ENCODE measurements around the gene ST6GALNAC1.
A peak's percentile ranks its signal among the peaks of the same experiment; 100 is the strongest.

The ST6GALNAC1 gene

DNA sequence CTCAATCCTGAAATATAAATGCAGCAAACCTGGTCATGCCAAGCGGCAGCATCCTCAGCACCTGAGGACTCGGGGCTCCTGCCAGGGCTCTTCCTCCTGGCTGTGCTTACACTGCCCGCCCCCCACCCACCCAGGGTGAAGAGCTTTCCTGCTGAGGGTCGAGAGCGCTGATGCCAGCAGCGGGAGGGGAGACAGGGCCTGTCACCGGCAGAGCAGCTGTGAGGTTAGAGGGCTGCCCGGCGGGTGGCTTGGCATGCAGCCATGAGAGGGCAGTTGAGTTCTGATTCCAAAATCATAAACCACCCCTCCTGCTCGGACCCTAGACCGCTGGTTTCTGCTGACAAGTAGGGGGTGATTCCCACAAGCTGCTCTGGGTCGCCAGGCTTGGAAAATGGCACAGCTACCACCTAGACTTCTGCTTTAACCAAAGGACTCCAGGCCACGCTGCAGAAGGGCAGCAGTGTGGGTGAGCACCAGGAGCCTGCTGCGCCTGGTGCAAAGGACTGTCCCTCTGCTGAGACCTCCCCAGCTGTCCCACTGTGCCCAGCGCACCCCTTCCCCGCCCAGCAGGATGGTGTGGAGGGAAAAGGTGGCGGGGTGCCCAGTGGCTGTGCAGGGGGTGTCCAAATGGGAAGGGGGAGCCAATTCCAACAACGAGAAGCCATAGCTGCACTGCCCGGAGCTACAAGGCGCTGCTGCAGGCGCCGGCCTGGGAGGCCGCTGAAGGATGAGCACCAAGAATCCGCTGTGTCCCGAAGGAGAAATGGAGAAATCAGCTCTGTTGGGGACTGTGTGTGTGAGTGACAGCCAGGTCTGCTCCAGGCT, 40.6 kb upstream of the ST6GALNAC1 start:
- H3K27me3 ChIP-seq (ENCODE audit: insufficient read depth, low read length, poor library complexity) = no peaks in the 10 kb centered on the region
- no CpG with 5 or more reads among the region's 25 CpGs for WGBS (ENCODE audit: extremely low coverage, insufficient coverage, low lambda C conversion rate)

DNA sequence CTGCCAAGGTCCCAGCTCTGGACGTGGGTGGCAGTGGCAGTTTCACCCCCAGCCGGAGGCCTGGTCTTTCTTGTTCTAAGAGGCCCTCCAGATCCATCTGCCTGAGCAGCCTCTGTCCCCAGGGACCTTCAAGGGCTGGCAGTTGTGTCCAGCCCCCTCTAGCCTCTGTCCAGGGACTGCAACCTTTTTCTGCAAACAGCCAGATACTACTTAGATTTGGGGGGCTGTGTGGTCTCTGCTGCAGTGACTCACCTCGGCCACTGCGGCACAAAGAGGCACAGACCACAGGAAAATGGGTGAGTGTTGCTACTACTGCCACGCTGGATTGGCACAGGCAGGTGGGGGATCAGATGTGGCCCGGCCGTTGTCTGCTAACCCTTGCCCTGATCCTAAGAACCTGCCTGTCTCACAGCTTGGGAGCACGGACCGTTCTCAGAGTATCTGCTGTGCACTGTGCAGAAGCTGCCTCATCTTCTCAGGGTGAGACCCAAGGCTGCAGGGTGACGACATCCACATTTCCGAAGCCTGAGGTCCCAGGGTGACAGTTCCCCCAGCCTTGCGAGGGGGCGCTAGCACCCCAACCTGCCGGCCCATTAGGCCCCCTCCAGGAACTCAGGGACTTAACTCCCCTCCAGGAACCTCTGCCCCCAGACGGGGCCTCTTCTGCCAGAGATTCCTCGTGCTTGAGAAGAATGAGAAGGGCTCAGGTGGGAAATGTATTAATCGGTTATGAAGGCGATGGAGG, 39.6 kb upstream of the ST6GALNAC1 start:
- no peak overlapping the region for H3K9ac ChIP-seq (ENCODE audit: low read length)
- no peaks in the 10 kb centered on the region for H3K4me1 ChIP-seq (ENCODE audit: control insufficient read depth, low read depth, low read length)
- H3K23ac ChIP-seq (ENCODE audit: low read length) = no peak overlapping the region
- no peak overlapping the region for H2BK5ac ChIP-seq (ENCODE audit: low read length)
- no CpG with 5 or more reads among the region's 18 CpGs for WGBS (ENCODE audit: extremely low coverage, insufficient coverage, low lambda C conversion rate)
- no peak overlapping the region for H3K4me3 ChIP-seq (ENCODE audit: low read length)
- no peak overlapping the region for H2AK5ac ChIP-seq (ENCODE audit: low read length)
- no peak overlapping the region for H3K27ac ChIP-seq (ENCODE audit: low read depth, low read length)
- H3K4ac ChIP-seq (ENCODE audit: low read depth, low read length) = no peak overlapping the region
- no peaks in the 10 kb centered on the region for H3K79me1 ChIP-seq (ENCODE audit: low read length)
- H3K79me2 ChIP-seq (ENCODE audit: control insufficient read depth, insufficient read depth, low read length) = no peaks in the 10 kb centered on the region
- H3K18ac ChIP-seq (ENCODE audit: low read length) = no peak overlapping the region
- H3K27me3 ChIP-seq (ENCODE audit: insufficient read depth, low read length, poor library complexity) = no peaks in the 10 kb centered on the region
- H4K5ac ChIP-seq (ENCODE audit: low read length) = no peak overlapping the region
- no peak overlapping the region for H2BK120ac ChIP-seq (ENCODE audit: low read depth, low read length)
- no peak overlapping the region for H3K4me2 ChIP-seq (ENCODE audit: low read length)
- DNase-seq = peak; percentile 46
- no peak overlapping the region for H4K8ac ChIP-seq (ENCODE audit: low read depth, low read length)
- H3K36me3 ChIP-seq (ENCODE audit: control insufficient read depth, insufficient read depth, low read length) = no peaks in the 10 kb centered on the region
- H2BK15ac ChIP-seq (replicated peaks; ENCODE audit: low read depth) = no peak overlapping the region
- no peak overlapping the region for H3K56ac ChIP-seq (ENCODE audit: low read length)

More for the DNA sequence above, 40.6 kb upstream of the ST6GALNAC1 start:
- Histone ChIP-seq H3K4me2 (ENCODE audit: low read length) (no peak overlapping the region), H3K27ac (ENCODE audit: low read depth, low read length) (no peak overlapping the region), H3K4ac (ENCODE audit: low read depth, low read length) (no peak overlapping the region), H2BK15ac (replicated peaks; ENCODE audit: low read depth) (no peak overlapping the region), H3K79me2 (ENCODE audit: control insufficient read depth, insufficient read depth, low read length) (no peaks in the 10 kb centered on the region), H3K4me3 (ENCODE audit: low read length) (no peak overlapping the region), H3K36me3 (ENCODE audit: control insufficient read depth, insufficient read depth, low read length) (no peaks in the 10 kb centered on the region), H3K9ac (ENCODE audit: low read length) (no peak overlapping the region), H3K18ac (ENCODE audit: low read length) (no peak overlapping the region), H2BK5ac (ENCODE audit: low read length) (no peak overlapping the region), H3K4me1 (ENCODE audit: control insufficient read depth, low read depth, low read length) (no peaks in the 10 kb centered on the region), H3K79me1 (ENCODE audit: low read length) (no peaks in the 10 kb centered on the region), H3K56ac (ENCODE audit: low read length) (no peak overlapping the region), H2AK5ac (ENCODE audit: low read length) (no peak overlapping the region), H3K23ac (ENCODE audit: low read length) (no peak overlapping the region), H2BK120ac (ENCODE audit: low read depth, low read length) (no peak overlapping the region), H4K5ac (ENCODE audit: low read length) (no peak overlapping the region), H4K8ac (ENCODE audit: low read depth, low read length) (no peak overlapping the region)
- DNase-seq = no peak

DNA sequence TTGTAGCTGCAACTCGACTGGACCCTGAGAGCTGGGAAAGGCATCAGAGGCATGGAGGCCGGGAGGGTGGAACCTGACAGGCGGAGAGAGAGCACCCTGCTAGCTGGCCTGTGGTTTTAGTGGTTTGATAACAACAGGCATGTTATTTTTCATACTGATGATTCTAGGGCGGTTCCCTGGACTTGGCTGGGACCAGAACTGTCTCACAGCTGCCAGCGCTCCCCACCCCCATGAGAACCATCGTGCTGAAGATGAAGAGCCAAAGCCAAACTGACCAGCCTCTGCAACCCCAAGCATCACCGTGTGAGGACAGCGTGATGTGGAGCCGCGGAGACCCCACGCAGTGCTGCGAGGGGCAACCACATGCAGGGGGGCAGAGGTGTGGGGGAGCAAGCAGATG, 38.7 kb upstream of the ST6GALNAC1 start:
- Histone ChIP-seq H3K4me2 (ENCODE audit: low read length) (no peak overlapping the region), H3K4ac (ENCODE audit: low read depth, low read length) (no peak overlapping the region), H2BK120ac (ENCODE audit: low read depth, low read length) (no peak overlapping the region), H2BK5ac (ENCODE audit: low read length) (no peak overlapping the region), H2AK5ac (ENCODE audit: low read length) (no peak overlapping the region), H3K27ac (ENCODE audit: low read depth, low read length) (no peak overlapping the region), H3K9ac (ENCODE audit: low read length) (no peak overlapping the region), H4K8ac (ENCODE audit: low read depth, low read length) (no peak overlapping the region), H3K79me2 (ENCODE audit: control insufficient read depth, insufficient read depth, low read length) (no peaks in the 10 kb centered on the region), H3K27me3 (ENCODE audit: insufficient read depth, low read length, poor library complexity) (no peaks in the 10 kb centered on the region), H3K4me1 (ENCODE audit: control insufficient read depth, low read depth, low read length) (no peaks in the 10 kb centered on the region), H3K36me3 (ENCODE audit: control insufficient read depth, insufficient read depth, low read length) (no peaks in the 10 kb centered on the region), H3K4me3 (ENCODE audit: low read length) (no peak overlapping the region), H4K5ac (ENCODE audit: low read length) (no peak overlapping the region), H3K56ac (ENCODE audit: low read length) (no peak overlapping the region), H2BK15ac (replicated peaks; ENCODE audit: low read depth) (no peak overlapping the region), H3K79me1 (ENCODE audit: low read length) (no peaks in the 10 kb centered on the region), H3K18ac (ENCODE audit: low read length) (no peak overlapping the region), H3K23ac (ENCODE audit: low read length) (no peak overlapping the region)
- no CpG with 5 or more reads among the region's 12 CpGs for WGBS (ENCODE audit: extremely low coverage, insufficient coverage, low lambda C conversion rate)
- DNase-seq = no peak

DNA sequence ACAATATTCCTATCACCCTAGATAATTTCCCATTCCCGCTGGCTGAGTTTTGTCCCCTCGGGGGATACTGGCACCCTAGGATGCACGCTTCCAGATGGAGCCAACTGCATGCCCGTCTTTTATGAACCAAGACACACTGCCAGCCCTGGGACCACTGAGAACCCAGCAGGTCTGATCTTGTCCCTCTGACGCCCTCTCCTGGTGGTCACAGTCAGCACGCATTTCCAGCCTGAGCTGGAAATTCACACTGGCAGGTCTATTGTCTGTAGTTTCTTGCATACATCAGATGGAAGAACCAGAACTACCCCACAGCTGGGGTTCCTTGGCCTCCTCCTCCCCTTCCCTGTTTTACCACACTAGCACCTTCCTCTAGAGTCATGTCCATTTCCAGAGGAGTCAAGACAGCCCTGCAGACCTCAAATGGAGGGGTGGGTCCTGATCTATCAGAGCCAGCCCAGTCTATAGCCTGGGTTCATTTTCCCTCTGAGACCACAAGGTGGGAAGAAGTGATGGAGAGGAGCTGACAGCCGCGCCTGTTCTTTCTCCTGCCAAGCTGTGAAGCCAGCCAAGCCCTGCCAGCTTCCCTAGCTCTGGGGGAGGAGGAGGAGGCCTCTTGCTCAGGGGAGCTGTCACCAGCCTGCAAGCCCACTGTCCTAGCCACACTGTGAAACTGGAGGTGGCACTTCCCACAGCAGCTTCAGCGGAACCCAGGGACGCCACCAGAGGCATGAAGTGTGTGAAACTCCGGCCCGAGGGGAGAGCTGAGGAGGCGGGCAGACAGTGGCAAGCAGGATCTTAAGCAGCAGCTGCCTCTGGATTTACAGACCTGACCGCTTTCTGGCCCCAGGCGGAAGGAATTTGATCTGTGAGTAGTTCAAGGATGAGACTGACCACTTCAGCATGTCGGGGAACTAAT, 37.9 kb upstream of the ST6GALNAC1 start:
- H4K5ac ChIP-seq (ENCODE audit: low read length) = no peak overlapping the region
- no peaks in the 10 kb centered on the region for H3K79me1 ChIP-seq (ENCODE audit: low read length)
- no peaks in the 10 kb centered on the region for H3K36me3 ChIP-seq (ENCODE audit: control insufficient read depth, insufficient read depth, low read length)

DNA sequence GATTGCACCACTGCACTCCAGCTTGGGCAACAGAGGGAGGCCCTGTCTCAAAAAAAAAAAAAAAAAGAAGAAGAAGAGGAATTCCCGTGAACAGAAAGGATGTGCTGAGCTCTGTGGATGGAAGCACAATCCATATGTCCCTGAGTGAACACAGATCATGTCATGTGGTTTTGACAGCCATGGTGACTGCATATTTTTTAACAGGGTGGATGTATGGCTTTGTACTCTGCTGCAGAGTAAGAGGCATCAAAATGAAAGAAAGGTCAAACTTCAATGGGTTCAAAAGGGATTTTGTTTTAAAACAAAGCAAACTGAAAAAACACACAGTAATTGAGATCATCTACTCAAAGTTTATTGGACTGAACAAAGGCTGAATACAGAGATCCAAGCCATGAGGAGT, 35.7 kb upstream of the ST6GALNAC1 start:
- WGBS (ENCODE audit: extremely low coverage, insufficient coverage, low lambda C conversion rate) = no CpG with 5 or more reads among the region's 1 CpG
- Histone ChIP-seq H2BK120ac (ENCODE audit: low read depth, low read length) (no peak overlapping the region), H3K4ac (ENCODE audit: low read depth, low read length) (no peak overlapping the region), H3K56ac (ENCODE audit: low read length) (no peak overlapping the region), H3K79me1 (ENCODE audit: low read length) (no peaks in the 10 kb centered on the region), H3K79me2 (ENCODE audit: control insufficient read depth, insufficient read depth, low read length) (no peaks in the 10 kb centered on the region), H3K9ac (ENCODE audit: low read length) (no peak overlapping the region), H2BK15ac (replicated peaks; ENCODE audit: low read depth) (no peak overlapping the region), H2AK5ac (ENCODE audit: low read length) (no peak overlapping the region), H3K18ac (ENCODE audit: low read length) (no peak overlapping the region), H3K27me3 (ENCODE audit: insufficient read depth, low read length, poor library complexity) (no peaks in the 10 kb centered on the region), H3K4me3 (ENCODE audit: low read length) (no peak overlapping the region), H3K27ac (ENCODE audit: low read depth, low read length) (no peak overlapping the region), H3K4me2 (ENCODE audit: low read length) (no peak overlapping the region), H2BK5ac (ENCODE audit: low read length) (no peak overlapping the region), H3K4me1 (ENCODE audit: control insufficient read depth, low read depth, low read length) (no peaks in the 10 kb centered on the region), H4K5ac (ENCODE audit: low read length) (no peak overlapping the region), H3K23ac (ENCODE audit: low read length) (no peak overlapping the region), H3K36me3 (ENCODE audit: control insufficient read depth, insufficient read depth, low read length) (no peaks in the 10 kb centered on the region), H4K8ac (ENCODE audit: low read depth, low read length) (no peak overlapping the region)
- no peak for DNase-seq

More for the DNA sequence above, 37.9 kb upstream of the ST6GALNAC1 start:
- Histone ChIP-seq H3K4me1 (ENCODE audit: control insufficient read depth, low read depth, low read length) (no peaks in the 10 kb centered on the region), H3K4me3 (ENCODE audit: low read length) (no peak overlapping the region), H2BK120ac (ENCODE audit: low read depth, low read length) (no peak overlapping the region), H3K56ac (ENCODE audit: low read length) (no peak overlapping the region), H2BK15ac (replicated peaks; ENCODE audit: low read depth) (no peak overlapping the region), H3K9ac (ENCODE audit: low read length) (no peak overlapping the region), H3K27ac (ENCODE audit: low read depth, low read length) (no peak overlapping the region), H3K18ac (ENCODE audit: low read length) (no peak overlapping the region), H2BK5ac (ENCODE audit: low read length) (no peak overlapping the region), H3K4me2 (ENCODE audit: low read length) (no peak overlapping the region), H2AK5ac (ENCODE audit: low read length) (no peak overlapping the region), H3K79me2 (ENCODE audit: control insufficient read depth, insufficient read depth, low read length) (no peaks in the 10 kb centered on the region), H3K27me3 (ENCODE audit: insufficient read depth, low read length, poor library complexity) (no peaks in the 10 kb centered on the region), H3K4ac (ENCODE audit: low read depth, low read length) (no peak overlapping the region), H4K8ac (ENCODE audit: low read depth, low read length) (no peak overlapping the region), H3K23ac (ENCODE audit: low read length) (no peak overlapping the region)
- DNase-seq = peak; percentile 84
- no CpG with 5 or more reads among the region's 16 CpGs for WGBS (ENCODE audit: extremely low coverage, insufficient coverage, low lambda C conversion rate)

Measured in mesendoderm (in vitro differentiated cells).